Measurements from ENCODE around the gene RPRM. TPM values are rescaled to one million over a fixed set of nuclear protein-coding genes. Genes with fewer than 3 reads are reported as not detected.
"Not testable (repeated sequence)": the region's sequence is repeated elsewhere in the genome, so short reads cannot be mapped to it uniquely, and the experiment has no call there.

The RPRM gene
- total RNA-seq = under 1 TPM in 3 of 5 experiments, not detected in 2; 0.15 to 0.76 (median 0.24) TPM
- under 1 TPM in 1 of 2 donors, not detected in 1; 0.17 TPM for polyA plus RNA-seq
- not detected for total RNA-seq

GRCh38 chr2:153478289-153479261, at the start of gene RPRM:
Gene RPRM, minus strand, starts transcription at chr2:153478762. Its CDS starts 197 bp downstream, at chr2:153478565.
- Histone ChIP-seq H3K27me3 (ENCODE audit: control insufficient read depth in 2 of 2, insufficient read depth in 2 of 2, low read length in 2 of 2) (peaks cover 0 to 24% of the 10 kb centered on the region in 2 donors), H3K4me1 (ENCODE audit: control insufficient read depth in 2 of 2, insufficient read depth in 2 of 2, low read length in 2 of 2) (peaks cover 0 to 9% of the 10 kb centered on the region in 2 donors), H3K9me3 (ENCODE audit: control insufficient read depth in 2 of 3, low read length in 3 of 3) (no peaks in the 10 kb centered on the region), H3K36me3 (ENCODE audit: control insufficient read depth in 2 of 3, insufficient read depth in 3 of 3, low read length in 3 of 3) (no peaks in the 10 kb centered on the region), H3K27ac (ENCODE audit: low read depth, low read length) (no peak within 1 kb of the TSS), H3K4me3 (ENCODE audit: low read length) (peak within 1 kb of the TSS; percentile 38)
- CTCF ChIA-PET = interaction anchor here (1.0 kb wide), 1 partner anchor 9 kb away, joined by 3 read pairs; no protein-coding TSS in a partner anchor
- ATAC-seq = peak; percentile 88
- no peak within 1 kb of the TSS for H3K27ac Mint-ChIP-seq
- H3K4me1 Mint-ChIP-seq = peaks cover 9 to 26% (median 18%) of the 10 kb centered on the region in 7 donors
- H3K27me3 Mint-ChIP-seq = peaks cover 63 to 83% (median 72%) of the 10 kb centered on the region in 5 donors
- DNase-seq = peak; percentile 25 to 66 (median 47)
- POLR2A ChIA-PET = no interaction called here
- peak within 1 kb of the TSS; percentile 62 to 87 (median 81) for H3K4me3 Mint-ChIP-seq
- no peaks in the 10 kb centered on the region for H3K36me3 Mint-ChIP-seq
- intact Hi-C loops (cut with micrococcal nuclease) = loop anchor here (1.0 to 10.0 kb wide), 7 partner anchors 318 to 1302 kb away; partner anchors contain the start of gene STAM2 (in 1 of the 2)
- H3K9me3 Mint-ChIP-seq = peaks cover 0 to 3% (median 0%) of the 10 kb centered on the region in 11 donors

- Histone ChIP-seq H3K27ac (ENCODE audit: low read depth, low read length) (no peak overlapping the region), H3K4me3 (ENCODE audit: low read length) (no peak overlapping the region), H3K27me3 (ENCODE audit: control insufficient read depth in 2 of 2, insufficient read depth in 2 of 2, low read length in 2 of 2) (no peaks in the 10 kb centered on the region), H3K9me3 (ENCODE audit: control insufficient read depth in 2 of 3, low read length in 3 of 3) (no peaks in the 10 kb centered on the region), H3K36me3 (ENCODE audit: control insufficient read depth in 2 of 3, insufficient read depth in 3 of 3, low read length in 3 of 3) (no peaks in the 10 kb centered on the region), H3K4me1 (ENCODE audit: control insufficient read depth in 2 of 2, insufficient read depth in 2 of 2, low read length in 2 of 2) (no peaks in the 10 kb centered on the region)
- no peak overlapping the region for H3K4me3 Mint-ChIP-seq
- POLR2A ChIA-PET = no interaction called here
- intact Hi-C loops (cut with micrococcal nuclease) = loop anchor here (1.0 kb wide), 4 partner anchors 356 to 1482 kb away; no protein-coding TSS in a partner anchor
- no peak overlapping the region for H3K27ac Mint-ChIP-seq
- peaks cover 0 to 25% (median 8%) of the 10 kb centered on the region in 5 donors for H3K27me3 Mint-ChIP-seq
- ATAC-seq (peak; percentile 31), DNase-seq (peak in 6 of 9 donors; percentile 12 to 40 (median 17))
- H3K4me1 Mint-ChIP-seq = no peaks in the 10 kb centered on the region
- CTCF ChIA-PET = interaction anchor here (0.6 to 1.3 kb wide), 4 partner anchors 15 to 1520 kb away, joined by 3 to 6 read pairs (median 4); no protein-coding TSS in a partner anchor
- H3K9me3 Mint-ChIP-seq = no peaks in the 10 kb centered on the region
- no peaks in the 10 kb centered on the region for H3K36me3 Mint-ChIP-seq
Observed at GRCh38 chr2:153519257-153519875, 40.8 kb upstream of the RPRM start.

GRCh38 chr2:153512331-153512730, 33.8 kb upstream of the RPRM start:
- Histone ChIP-seq H3K36me3 (ENCODE audit: control insufficient read depth in 2 of 3, insufficient read depth in 3 of 3, low read length in 3 of 3) (no peaks in the 10 kb centered on the region), H3K27ac (ENCODE audit: low read depth, low read length) (no peak overlapping the region), H3K4me1 (ENCODE audit: control insufficient read depth in 2 of 2, insufficient read depth in 2 of 2, low read length in 2 of 2) (no peaks in the 10 kb centered on the region), H3K27me3 (ENCODE audit: control insufficient read depth in 2 of 2, insufficient read depth in 2 of 2, low read length in 2 of 2) (no peaks in the 10 kb centered on the region), H3K9me3 (ENCODE audit: control insufficient read depth in 2 of 3, low read length in 3 of 3) (no peaks in the 10 kb centered on the region), H3K4me3 (ENCODE audit: low read length) (no peak overlapping the region)
- no peaks in the 10 kb centered on the region for H3K4me1 Mint-ChIP-seq
- ATAC-seq (no peak), DNase-seq (no peak)
- no peak overlapping the region for H3K27ac Mint-ChIP-seq
- H3K9me3 Mint-ChIP-seq = peaks cover 0 to 8% (median 4%) of the 10 kb centered on the region in 11 donors
- ChIA-PET POLR2A (no interaction called here), CTCF (no interaction called here)
- H3K36me3 Mint-ChIP-seq = peaks cover 0 to 4% (median 0%) of the 10 kb centered on the region in 5 donors
- intact Hi-C loops (cut with micrococcal nuclease) = no loop called here
- H3K27me3 Mint-ChIP-seq = peaks cover 0 to 43% (median 15%) of the 10 kb centered on the region in 5 donors
- H3K4me3 Mint-ChIP-seq = no peak overlapping the region

DNA sequence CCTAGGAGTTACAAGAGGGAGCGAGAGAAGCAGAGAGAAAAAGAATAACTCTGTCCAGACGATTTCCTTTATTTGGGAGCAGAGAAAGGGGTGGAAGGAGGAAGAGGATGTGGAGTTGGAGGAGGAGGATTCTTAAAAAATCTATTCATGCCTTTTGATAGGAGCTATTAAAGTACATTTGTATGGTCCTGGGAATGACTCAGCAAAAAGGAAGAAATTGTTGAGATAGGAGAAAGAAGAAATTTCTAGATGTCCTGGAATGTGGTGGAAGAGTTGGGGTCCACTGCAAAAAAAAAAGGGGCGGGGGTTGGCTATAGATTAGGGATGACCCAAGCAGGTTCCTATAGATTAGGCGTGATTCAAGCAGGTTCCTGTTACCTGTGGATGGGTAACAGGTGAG, 32.4 kb upstream of the RPRM start:
- no peak overlapping the region for H3K27ac ChIP-seq (ENCODE audit: low read depth, low read length)
- Mint-ChIP-seq H3K4me1 (no peaks in the 10 kb centered on the region), H3K27me3 (peaks cover 0 to 43% (median 22%) of the 10 kb centered on the region in 5 donors), H3K9me3 (peaks cover 2 to 21% (median 6%) of the 10 kb centered on the region in 11 donors), H3K4me3 (no peak overlapping the region), H3K27ac (no peak overlapping the region), H3K36me3 (peaks cover 0 to 4% (median 0%) of the 10 kb centered on the region in 5 donors)
- ChIA-PET CTCF (no interaction called here), POLR2A (no interaction called here)
- no peaks in the 10 kb centered on the region for H3K9me3 ChIP-seq (ENCODE audit: control insufficient read depth in 2 of 3, low read length in 3 of 3)
- ATAC-seq (no peak), DNase-seq (no peak)
- H3K27me3 ChIP-seq (ENCODE audit: control insufficient read depth in 2 of 2, insufficient read depth in 2 of 2, low read length in 2 of 2) = no peaks in the 10 kb centered on the region
- intact Hi-C loops (cut with micrococcal nuclease) = no loop called here
- H3K4me1 ChIP-seq (ENCODE audit: control insufficient read depth in 2 of 2, insufficient read depth in 2 of 2, low read length in 2 of 2) = no peaks in the 10 kb centered on the region
- H3K4me3 ChIP-seq (ENCODE audit: low read length) = no peak overlapping the region
- H3K36me3 ChIP-seq (ENCODE audit: control insufficient read depth in 2 of 3, insufficient read depth in 3 of 3, low read length in 3 of 3) = no peaks in the 10 kb centered on the region

- Histone ChIP-seq H3K27ac (ENCODE audit: low read depth, low read length) (no peak overlapping the region), H3K4me1 (ENCODE audit: control insufficient read depth in 2 of 2, insufficient read depth in 2 of 2, low read length in 2 of 2) (no peaks in the 10 kb centered on the region), H3K4me3 (ENCODE audit: low read length) (no peak overlapping the region), H3K9me3 (ENCODE audit: control insufficient read depth in 2 of 3, low read length in 3 of 3) (no peaks in the 10 kb centered on the region), H3K36me3 (ENCODE audit: control insufficient read depth in 2 of 3, insufficient read depth in 3 of 3, low read length in 3 of 3) (no peaks in the 10 kb centered on the region), H3K27me3 (ENCODE audit: control insufficient read depth in 2 of 2, insufficient read depth in 2 of 2, low read length in 2 of 2) (no peaks in the 10 kb centered on the region)
- Mint-ChIP-seq H3K27ac (no peak overlapping the region), H3K27me3 (peaks cover 0 to 33% (median 18%) of the 10 kb centered on the region in 5 donors), H3K4me1 (no peaks in the 10 kb centered on the region), H3K4me3 (no peak overlapping the region), H3K9me3 (peaks cover 2 to 24% (median 8%) of the 10 kb centered on the region in 11 donors), H3K36me3 (peaks cover 0 to 4% (median 0%) of the 10 kb centered on the region in 5 donors)
- DNase-seq (no peak), ATAC-seq (no peak)
- intact Hi-C loops (cut with micrococcal nuclease) = no loop called here
- CTCF ChIA-PET = no interaction called here
- POLR2A ChIA-PET = no interaction called here
Observed at GRCh38 chr2:153509133-153509532, 30.6 kb upstream of the RPRM start.

DNA sequence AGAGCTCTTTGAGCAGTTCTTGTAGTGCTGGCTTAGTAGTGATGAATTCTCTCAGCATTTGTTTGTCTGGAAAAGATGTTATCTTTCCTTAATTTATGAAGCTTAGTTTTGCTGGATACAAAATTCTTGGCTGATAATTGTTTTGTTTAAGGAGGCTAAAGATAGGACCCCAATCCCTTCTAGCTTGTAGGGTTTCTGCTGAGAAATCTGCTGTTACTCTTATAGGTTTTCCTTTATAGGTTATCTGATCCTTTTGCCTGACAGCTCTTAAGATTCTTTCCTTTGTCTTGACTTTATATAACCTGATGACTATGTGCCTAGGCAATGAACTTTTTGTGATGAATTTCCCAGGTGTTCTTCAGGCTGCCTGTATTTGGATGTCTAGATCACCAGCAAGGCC, 27.9 kb upstream of the RPRM start:
- H3K4me1 ChIP-seq (ENCODE audit: control insufficient read depth in 2 of 2, insufficient read depth in 2 of 2, low read length in 2 of 2); H3K4me3 ChIP-seq (ENCODE audit: low read length); H3K27ac Mint-ChIP-seq; intact Hi-C loops (cut with micrococcal nuclease); H3K4me1 Mint-ChIP-seq; DNase-seq; H3K36me3 ChIP-seq (ENCODE audit: control insufficient read depth in 2 of 3, insufficient read depth in 3 of 3, low read length in 3 of 3); CTCF ChIA-PET; H3K27ac ChIP-seq (ENCODE audit: low read depth, low read length); H3K4me3 Mint-ChIP-seq; POLR2A ChIA-PET; ATAC-seq; H3K27me3 ChIP-seq (ENCODE audit: control insufficient read depth in 2 of 2, insufficient read depth in 2 of 2, low read length in 2 of 2); H3K36me3 Mint-ChIP-seq; H3K9me3 ChIP-seq (ENCODE audit: control insufficient read depth in 2 of 3, low read length in 3 of 3): not testable (repeated sequence)
- peaks cover 2 to 24% (median 8%) of the 10 kb centered on the region in 11 donors for H3K9me3 Mint-ChIP-seq
- peaks cover 0 to 27% (median 13%) of the 10 kb centered on the region in 5 donors for H3K27me3 Mint-ChIP-seq
